Measurements from ENCODE around the gene NTF4.
"Not testable (repeated sequence)": the region's sequence is repeated elsewhere in the genome, so short reads cannot be mapped to it uniquely, and the experiment has no call there.

NTF4 gene

GRCh38 chr19:49086296-49086695 lies 21.7 kb upstream of the NTF4 start:
- no peak for DNase-seq

GRCh38 chr19:49085868-49086232 lies 21.2 kb upstream of the NTF4 start:
- DNase-seq = no peak

DNA sequence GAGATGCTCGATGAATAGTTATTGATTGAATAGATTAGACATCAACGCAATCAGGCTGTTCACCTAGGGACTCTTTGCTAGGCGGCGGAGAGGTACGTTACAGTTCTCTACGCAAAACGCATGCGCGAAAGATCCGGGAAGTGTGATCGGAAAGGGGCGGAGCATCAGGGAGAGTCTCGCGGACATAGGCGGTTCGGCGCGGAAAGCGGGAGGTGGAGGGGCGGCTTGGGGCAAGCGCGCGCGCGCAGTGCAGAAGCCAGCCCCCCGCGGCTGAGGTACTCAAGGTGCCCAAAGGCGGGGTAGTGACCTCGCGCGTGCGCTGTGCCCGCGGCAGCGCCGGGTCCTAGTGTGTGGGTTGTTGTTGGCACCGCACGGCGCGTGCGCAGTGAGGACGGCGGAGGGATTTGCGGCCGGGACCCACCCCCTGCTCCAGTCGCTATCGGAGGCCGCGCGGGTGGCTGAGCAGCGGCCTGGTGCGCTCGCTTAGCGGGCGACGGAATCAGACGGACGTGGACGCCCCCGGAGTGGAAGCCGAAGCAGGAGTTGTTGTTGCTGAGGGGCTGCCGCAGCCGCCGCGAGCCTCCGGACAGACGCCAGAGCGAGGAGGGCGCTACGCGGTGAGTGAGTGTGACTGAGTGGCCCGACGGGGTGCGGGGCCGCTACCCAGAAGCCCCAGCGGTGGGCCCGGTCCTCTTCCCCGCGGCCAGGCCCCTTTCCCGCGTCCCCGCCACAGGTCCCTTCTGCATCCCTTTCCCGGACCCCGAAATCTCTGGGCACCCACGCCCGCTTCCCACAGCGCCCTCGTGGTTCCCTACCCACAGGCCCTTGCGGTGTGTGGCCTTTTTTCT lies 20.6 kb upstream of the NTF4 start, which contains the start of gene SNRNP70:
Gene SNRNP70 (plus strand): TSS at position 432 of the 848 bp plus-strand sequence. CDS start 964 bp downstream, outside the sequence.
- DNase-seq = peak; percentile 98

DNA sequence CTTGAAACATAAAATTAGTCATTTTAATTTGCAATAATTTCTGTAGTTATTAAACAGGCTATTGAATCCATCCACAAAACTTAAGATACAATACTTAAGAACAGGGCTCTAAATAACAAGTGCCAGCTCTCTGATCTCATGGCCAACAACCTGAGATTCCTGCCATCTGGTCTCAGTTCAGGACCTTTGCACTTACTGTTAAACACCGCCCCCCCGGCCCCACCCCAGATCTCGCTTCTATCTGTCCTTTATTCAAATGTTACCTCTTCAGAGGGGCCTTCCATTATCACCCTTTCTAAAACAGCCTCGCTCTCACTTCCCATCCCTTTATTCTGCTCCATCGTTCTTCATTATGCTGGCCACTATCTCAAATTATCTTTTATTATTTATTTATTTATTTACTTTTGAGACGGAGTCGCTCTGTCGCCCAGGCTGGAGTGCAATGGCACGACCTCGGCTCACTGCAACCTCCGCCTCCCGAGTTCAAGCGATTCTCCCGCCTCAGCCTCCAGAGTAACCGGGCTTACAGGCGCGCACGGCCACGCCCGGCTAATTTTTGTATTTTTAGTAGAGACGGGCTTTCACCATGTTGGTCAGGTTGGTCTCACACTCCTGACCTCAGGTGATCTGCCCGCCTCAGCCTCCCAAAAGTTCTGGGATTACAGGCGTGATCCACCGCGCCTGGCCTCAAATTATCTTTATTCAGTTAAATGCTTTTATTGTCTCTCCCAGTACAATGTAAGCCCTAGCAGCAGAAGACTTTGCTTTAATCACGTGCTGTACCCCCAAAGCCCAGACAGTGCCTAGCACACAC lies 19.8 kb upstream of the NTF4 start:
- DNase-seq = no peak

GRCh38 chr19:49081273-49081672 lies 16.7 kb upstream of the NTF4 start:
- DNase-seq = no peak

GRCh38 chr19:49080392-49080791 lies 15.8 kb upstream of the NTF4 start:
- DNase-seq = no peak

DNA sequence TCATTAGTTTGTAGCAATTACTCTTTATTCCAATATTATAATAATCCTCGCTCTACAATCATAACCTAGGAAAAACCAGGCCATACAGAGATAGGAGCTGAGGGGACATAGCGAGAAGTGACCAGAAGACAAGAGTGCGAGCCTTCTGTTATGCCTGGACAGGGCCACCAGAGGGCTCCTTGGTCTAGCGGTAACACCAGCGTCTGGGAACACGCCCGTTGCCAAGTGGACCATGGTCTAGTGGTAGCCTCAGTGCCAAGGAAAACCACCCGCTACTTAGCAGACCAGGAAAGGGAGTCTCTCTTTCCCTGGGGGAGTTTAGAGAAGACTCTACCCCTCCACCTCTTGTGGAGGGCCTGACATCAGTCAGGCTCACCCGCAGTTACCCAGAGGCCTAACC lies 10.3 kb upstream of the NTF4 start:
- peak; percentile 50 for DNase-seq

DNA sequence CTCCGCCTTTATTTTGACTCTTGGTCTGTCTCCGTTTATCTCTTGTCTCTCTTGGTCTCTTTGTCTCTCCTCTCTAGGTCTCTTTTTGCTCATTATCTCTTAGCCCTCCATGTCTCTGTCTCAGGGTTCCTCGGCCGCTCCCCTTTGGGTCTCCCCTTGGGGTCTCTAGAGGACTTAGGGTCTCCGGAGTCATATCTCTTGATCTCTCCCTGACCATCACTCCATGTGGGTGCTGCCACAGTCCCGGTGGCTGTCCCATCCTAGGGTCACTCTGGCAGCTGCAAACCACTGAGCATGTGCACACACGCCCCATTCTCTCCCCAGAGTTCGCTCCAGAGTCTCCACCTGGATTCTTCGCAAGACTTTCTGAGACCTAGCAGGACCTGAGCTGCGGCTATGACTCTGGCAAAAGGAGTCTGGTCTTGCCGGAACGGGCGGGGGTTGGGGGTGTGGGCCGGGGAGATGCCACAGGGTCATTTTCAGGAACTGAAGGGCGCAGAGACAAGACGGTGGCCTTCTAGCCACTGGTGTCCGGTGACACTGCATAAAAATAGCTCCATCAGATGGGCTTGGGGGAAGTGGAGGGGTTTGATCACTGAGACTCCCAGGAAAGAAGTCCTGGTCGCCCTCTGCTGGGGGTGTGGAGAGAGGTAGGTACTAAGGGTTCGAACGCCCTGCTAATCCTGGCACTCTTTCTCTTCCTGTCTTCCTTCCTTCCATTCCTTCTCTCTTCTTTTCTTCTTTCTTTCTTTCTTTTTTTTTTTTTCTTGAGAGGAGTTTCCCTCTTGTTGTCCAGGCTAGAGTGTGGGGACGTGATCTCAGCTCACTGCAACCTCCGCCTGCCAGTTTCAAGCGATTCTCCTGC lies 9.1 kb upstream of the NTF4 start:
- no peak for DNase-seq

DNA sequence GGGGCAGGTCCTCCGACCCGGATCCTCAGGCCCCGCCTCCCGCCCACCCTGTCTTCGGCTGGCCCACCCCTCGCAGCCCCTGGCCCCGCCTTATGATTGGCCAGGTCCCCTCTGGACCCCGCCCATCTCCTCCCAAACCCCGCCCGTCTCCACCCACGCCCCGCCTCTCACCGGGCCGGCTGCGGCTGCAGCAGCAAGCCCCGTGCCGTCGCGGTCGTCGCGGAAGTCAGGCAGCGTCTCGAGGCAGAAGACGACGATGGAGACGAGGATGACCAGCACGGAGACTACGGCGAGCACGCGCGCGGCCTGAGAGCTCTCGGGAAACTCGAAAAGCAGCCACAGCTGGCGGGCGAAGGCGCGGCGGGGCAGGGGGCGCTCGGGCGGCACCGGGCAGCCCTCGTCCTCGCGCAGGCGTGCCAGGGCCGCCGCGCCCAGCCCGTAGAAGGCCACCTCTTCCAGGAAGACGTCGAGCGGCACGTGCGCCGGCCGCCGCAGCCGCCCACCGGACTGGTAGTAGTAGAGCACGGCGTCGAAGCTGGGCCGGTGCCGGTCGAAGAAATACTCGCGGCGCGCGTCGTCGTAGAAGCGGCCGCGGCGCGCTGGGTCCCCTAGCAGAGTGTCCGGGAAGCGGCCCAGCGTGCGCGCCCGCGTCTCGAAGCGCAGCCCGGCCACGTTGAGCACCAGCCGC lies 7.4 kb upstream of the NTF4 start:
- DNase-seq = peak; percentile 9

- no peak for DNase-seq
These were observed 5.8 kb upstream of the NTF4 start for GRCh38 chr19:49070416-49070815.

DNA sequence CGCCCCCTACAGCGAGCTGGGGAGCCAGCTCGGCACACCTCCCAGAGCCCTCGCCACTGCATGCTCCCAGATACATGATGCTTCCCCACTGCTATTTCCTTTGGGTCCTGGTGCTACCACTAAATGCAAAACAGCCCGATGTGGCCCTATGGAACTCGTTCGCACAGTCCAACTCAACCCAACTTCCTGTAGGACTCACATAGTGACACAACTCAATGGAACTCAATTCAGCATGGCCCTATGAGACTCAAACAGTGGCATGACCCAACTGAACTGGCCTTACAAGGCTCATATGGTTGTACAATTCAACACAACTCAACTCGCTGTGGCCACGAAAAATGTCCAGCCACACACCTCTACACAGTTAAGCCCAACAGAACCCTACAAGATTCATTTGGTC lies 4.4 kb upstream of the NTF4 start:
- no peak for DNase-seq

DNA sequence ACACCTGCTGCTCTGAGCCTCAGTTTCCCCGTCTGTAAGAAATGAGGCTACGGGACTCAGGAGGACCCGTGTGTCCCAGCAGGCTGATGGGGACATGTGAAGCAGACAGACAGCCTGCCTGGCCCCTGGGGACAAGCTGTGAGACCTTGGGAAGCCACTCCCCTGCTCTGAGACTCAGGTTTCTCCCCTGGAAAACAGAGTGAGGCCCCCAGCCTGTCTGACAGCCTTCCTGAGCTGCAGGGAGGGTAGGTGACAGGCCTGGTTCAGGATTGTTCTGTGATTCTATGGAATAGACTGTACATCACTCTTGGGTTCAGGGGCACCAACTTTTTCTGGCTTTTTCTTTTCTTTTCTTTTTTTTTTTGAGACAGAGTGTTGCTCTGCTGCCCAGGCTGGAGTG lies 2.9 kb upstream of the NTF4 start:
- DNase-seq = no peak

GRCh38 chr19:49065905-49066512 lies 1.4 kb upstream of the NTF4 start:
- DNase-seq = no peak

- no peak for DNase-seq
These were observed 489 bp downstream of the NTF4 start for GRCh38 chr19:49064029-49064629.

DNA sequence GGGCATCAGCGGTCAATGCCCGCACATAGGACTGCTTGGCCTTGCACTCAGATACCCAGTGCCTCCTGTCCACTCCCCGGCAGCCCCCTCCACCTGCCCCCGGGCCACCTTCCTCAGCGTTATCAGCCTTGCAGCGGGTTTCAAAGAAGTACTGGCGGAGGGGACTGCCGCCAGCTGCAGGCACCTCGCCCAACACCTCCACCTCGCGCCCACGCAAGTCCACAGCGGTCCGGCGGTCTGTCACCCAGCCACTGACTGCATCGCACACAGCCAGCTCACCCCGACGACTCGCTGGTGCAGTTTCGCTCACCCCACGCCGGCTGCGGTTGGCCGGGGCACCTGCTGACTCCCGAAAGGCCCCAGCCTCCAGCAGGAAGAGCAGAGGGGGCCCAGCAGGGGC lies 3.2 kb downstream of the NTF4 start:
- no peak for DNase-seq

GRCh38 chr19:49061000-49061399 lies 3.6 kb downstream of the NTF4 start:
- no peak for DNase-seq

DNA sequence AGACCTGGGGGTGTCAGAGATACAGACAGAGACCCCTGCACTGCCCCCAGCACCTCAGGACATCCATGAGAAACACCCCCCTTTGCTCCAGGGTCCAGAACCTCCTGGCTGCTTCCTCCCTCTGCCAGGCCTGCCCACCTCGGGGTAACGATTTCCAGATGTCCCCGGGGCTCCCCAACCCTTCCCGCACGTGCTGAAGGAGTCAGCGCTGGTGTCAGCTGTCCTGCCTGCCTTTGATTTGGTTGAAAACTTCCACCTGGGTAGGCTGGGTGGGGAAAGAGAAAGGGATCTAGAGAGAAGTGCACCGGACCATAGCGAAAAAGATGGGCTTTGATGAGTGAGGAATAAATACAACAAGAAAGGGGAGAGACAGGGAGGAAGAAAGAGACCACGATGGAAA lies 5.6 kb downstream of the NTF4 start:
- DNase-seq = no peak

DNA sequence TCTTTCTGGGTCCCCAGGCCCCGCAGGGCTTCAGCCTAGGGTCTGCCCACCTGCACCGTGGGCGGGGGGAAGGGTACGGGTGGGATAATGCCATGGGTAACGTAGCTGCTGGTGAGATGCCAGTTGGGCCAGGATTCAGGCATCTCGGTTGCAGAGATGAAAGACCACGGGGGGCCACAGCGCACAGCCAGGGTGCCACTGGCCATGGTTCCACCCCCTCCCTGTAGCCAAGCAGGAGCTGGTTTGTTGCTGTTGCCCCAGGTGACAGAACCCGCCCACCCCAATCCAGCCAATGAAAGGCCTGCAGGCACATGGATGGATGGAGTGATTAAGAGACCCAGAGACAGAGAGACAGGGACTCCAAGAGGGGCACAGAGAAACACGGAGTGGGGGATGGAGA lies 6.1 kb downstream of the NTF4 start:
- no peak for DNase-seq

DNA sequence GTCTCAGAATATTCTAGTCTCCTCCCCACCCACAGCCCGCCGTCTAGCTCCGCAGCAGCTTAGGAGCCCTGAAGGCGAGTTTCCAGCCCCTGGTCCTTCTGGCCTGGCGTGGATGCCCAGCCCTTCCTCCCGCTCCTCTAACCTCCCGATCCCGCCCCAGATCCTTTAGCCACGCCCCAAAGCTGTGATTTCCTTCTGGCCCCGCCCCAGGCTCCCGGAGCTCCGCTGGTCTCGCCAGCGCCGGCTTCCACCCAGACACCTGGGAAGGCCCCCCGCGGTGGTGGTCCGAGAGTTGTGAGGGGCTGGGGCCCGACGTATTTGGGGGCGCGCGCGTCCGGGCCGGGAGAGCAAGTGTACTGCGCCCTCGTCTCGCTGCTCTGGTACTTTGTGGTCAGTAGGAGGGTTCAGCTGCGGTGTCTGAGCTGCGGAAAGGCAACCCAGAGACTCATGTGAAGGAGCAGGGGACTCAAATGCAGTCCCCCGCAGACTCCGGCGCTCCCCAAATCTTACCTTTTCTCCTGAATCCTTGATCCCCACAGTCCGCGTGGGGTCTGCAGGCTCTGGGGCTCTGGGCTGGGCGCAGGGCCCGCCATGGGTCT lies 6.9 kb downstream of the NTF4 start, which contains the start of gene CGB7:
Gene CGB7 (minus strand): TSS at position 114 of the 599 bp plus-strand sequence. CDS start 2,374 bp downstream, outside the sequence.
- DNase-seq = peak; percentile 4

DNA sequence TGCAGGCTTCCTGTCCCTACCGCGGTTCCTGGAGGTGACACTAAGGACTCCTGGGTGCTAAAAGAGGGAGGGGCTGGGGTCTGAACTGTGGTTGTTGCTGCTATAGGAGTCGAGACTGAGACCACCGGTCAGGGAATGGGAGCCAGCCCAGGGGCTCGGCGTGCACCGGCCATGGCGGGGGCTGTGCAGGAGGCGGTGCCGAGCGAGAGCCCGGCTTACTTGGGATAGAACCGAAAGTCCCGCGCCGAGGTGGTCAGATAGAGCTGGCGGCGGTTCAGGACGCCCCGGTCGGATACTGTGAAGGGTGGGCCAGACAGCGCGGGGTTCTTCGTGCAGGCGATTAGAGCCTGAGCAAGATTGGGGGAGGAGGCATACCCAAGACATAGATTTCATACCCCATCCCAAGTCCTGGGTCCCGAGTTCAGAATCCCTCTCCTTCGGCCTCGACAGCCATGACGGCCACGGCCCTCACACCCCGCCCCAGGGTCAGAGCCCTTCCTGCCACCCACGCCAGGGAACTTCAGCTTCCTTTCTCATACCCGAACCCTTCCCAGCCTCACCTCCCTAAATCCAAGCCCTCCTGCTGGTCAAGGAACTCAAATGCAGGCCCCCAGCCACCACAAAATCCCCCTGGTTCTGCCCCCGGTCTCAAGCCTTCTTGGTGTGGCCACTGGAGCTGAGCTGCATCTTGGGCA lies 7.6 kb downstream of the NTF4 start:
- not testable (repeated sequence) for DNase-seq

Measured in DMS79 treated with DMSO at 0.1 percent for 48 hours (cell line).